Activated naive CD4-positive, alpha-beta T cell treated with anti-CD3 and anti-CD28 coated beads, Interleukin-2, amount 50 U/mL, for 24 hours (primary cell): ENCODE results near the gene GNA12.

Experiments
- H3K27ac Mint-ChIP-seq: one replicate; pipeline ENCODE4 v1.8.0; 2021; ENCODE audit warnings: mild to moderate bottlenecking, mixed read lengths
- H3K27me3 Mint-ChIP-seq: one replicate; pipeline ENCODE4 v1.8.0; 2021; ENCODE audit warnings: mixed read lengths
- H3K36me3 Mint-ChIP-seq: one replicate; pipeline ENCODE4 v1.8.0; 2021; ENCODE audit warnings: mixed read lengths
- H3K4me1 Mint-ChIP-seq: one replicate; pipeline ENCODE4 v1.8.0; 2021; ENCODE audit warnings: mixed read lengths
- H3K4me3 Mint-ChIP-seq: one replicate; pipeline ENCODE4 v1.8.0; 2021; ENCODE audit warnings: mild to moderate bottlenecking, mixed read lengths
- H3K9me3 Mint-ChIP-seq: one replicate; pipeline ENCODE4 v1.8.0; 2021; ENCODE audit warnings: mixed read lengths

Gene GNA12

DNA sequence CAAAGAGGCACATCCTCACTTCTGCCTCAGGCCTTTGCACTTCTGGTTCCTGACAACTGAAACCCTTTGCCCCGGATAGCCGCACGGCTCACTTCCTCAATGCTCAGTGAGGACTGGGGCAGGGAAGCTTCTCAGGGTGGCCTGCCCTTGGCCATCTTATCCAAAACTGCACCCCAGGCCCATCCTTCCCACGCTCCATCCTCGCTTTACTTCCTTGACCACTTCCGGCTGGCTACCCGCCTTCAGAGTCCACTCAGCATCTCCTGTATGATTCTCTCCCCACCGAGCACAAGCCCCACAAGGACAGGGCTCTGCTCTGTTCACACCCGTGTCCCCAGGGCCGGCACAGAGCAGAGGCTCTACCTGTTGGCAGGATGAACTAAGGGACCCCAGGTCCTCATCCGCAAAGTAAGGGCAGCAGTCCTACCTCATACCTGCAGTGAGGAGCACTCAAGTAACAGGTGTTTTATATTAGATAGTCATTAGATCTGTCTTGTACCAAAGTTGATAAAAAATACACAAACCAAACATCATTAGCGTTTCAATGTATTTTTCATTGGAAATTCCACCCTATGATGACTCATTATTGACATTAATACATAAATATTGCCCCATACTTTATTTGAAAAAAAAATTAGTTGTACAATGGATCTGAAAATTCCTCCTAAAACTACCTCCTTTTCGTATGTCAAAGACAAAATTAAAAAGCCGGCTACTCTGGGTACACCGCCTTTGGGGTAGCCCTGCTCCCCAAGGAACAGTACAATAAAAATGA is 35.0 kb downstream of the GNA12 start:
- no peak overlapping the region for H3K27ac Mint-ChIP-seq
- H3K36me3 Mint-ChIP-seq, result peaks cover 7% of the 10 kb centered on the region
- no peak overlapping the region for H3K4me3 Mint-ChIP-seq
- H3K9me3 Mint-ChIP-seq, result no peaks in the 10 kb centered on the region
- H3K4me1 Mint-ChIP-seq, result peaks cover 30% of the 10 kb centered on the region
- no peaks in the 10 kb centered on the region for H3K27me3 Mint-ChIP-seq

DNA sequence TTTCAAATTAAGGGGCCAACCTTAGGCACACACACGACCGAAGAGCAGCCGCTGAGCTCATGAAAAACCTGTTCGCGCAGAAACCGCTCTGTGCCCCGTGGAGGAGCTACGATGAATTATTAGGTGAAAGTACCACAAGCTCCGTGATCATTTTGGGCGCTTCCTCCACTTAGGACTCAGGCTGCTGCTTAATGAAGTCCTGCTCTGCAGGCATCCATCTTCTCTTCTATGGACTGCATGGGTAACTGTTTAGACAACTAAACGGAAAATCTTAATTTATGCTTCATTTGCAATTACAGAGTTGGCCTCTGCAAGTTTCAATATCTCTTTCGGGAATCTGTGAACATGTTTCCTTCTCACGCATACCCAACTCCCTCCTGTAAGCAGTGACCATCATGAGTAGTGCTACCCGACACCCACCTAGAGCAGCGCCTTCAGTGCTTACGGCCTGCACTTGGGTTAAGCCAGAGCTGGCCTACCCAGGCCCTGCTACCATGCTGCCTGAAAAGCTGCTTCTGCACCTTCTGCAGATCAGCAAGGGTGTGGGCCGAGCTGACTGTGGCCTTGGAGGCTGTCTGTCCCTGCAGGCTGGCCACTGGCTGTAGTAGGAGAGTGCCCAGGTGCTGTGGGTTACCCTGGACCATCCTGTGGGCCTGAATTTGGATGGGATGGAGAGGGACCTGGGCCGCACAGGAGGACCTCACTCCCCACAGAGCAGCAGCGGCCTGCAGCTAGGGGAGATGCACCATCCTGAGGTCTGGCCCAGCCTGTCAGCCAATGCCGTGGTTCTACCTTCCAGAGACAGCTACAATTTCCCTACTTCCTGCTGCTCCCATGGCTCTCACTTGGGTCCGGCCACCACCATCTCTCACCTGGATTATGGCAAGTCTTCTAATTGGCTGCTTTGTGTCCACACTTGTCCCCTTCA is 36.0 kb downstream of the GNA12 start:
- Mint-ChIP-seq H3K27me3 (no peaks in the 10 kb centered on the region), H3K36me3 (peaks cover 5% of the 10 kb centered on the region), H3K9me3 (no peaks in the 10 kb centered on the region), H3K4me1 (peaks cover 34% of the 10 kb centered on the region), H3K4me3 (no peak overlapping the region), H3K27ac (no peak overlapping the region)

GRCh38 chr7:2807460-2807844 is 36.7 kb downstream of the GNA12 start:
- H3K4me1 Mint-ChIP-seq, result peaks cover 41% of the 10 kb centered on the region
- H3K9me3 Mint-ChIP-seq, result no peaks in the 10 kb centered on the region
- no peaks in the 10 kb centered on the region for H3K27me3 Mint-ChIP-seq
- no peak overlapping the region for H3K4me3 Mint-ChIP-seq
- H3K36me3 Mint-ChIP-seq, result peaks cover 5% of the 10 kb centered on the region
- H3K27ac Mint-ChIP-seq, result no peak overlapping the region

DNA sequence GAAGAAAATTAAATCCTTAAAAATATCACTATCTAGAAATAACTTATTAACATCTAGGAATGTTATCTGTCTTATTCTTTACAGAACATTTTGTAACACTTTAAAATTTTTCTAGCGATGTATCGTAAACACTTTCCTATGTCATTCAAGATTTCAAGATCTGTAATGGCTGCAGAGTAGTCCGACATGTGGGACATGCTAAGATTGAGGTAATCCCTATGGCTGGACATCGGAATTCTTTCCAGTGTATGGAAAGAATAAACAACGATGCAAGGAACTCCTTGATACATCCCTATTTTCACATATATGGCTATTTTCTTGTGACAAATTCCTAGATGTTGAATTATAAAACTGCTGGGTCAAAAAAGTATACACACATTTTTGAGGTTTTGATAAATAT is 37.5 kb downstream of the GNA12 start:
- Mint-ChIP-seq H3K4me3 (no peak overlapping the region), H3K27ac (no peak overlapping the region), H3K4me1 (peaks cover 50% of the 10 kb centered on the region), H3K9me3 (no peaks in the 10 kb centered on the region), H3K27me3 (no peaks in the 10 kb centered on the region), H3K36me3 (peaks cover 5% of the 10 kb centered on the region)

DNA sequence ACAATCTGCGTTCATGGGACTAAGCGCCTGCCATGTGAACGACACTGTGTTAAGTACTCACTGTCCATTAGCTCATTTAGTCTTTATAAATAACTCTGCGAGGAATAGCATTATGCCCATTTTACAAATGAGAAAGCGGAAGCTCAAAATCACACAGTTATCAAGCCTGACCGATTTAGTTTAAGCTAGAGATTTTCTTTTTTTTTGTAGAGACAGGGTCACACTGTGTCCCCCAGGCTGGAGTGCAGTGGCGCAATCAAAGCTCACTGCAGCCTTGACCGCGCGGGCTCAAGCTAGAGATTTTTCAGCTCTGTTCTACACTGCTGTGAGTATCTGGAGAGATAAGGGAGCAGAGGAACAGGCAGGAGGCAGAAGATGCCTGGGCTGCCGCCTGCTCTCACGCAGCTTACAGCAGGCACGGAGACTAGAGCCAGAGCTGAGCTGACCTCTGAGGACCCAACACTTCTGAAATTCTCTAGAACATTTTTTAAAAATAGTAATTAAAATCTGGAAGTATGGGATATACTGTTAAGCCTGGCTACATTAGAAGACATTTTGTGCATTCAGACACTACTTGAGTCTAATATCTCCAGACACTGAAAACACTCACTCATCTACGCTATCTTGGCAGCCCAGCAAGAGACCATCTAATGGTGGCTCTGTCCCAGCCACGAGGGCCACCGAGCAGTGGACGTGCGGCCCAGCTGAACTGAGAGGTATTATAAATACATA is 38.7 kb downstream of the GNA12 start:
- Mint-ChIP-seq H3K36me3 (peaks cover 5% of the 10 kb centered on the region), H3K27me3 (no peaks in the 10 kb centered on the region), H3K4me3 (no peak overlapping the region), H3K27ac (no peak overlapping the region), H3K9me3 (no peaks in the 10 kb centered on the region), H3K4me1 (peaks cover 54% of the 10 kb centered on the region)

- Mint-ChIP-seq H3K36me3 (peaks cover 5% of the 10 kb centered on the region), H3K27ac (no peak overlapping the region), H3K27me3 (no peaks in the 10 kb centered on the region), H3K4me1 (peaks cover 60% of the 10 kb centered on the region), H3K9me3 (no peaks in the 10 kb centered on the region), H3K4me3 (no peak overlapping the region)
Measured at GRCh38 chr7:2804227-2804763, 39.8 kb downstream of the GNA12 start.

DNA sequence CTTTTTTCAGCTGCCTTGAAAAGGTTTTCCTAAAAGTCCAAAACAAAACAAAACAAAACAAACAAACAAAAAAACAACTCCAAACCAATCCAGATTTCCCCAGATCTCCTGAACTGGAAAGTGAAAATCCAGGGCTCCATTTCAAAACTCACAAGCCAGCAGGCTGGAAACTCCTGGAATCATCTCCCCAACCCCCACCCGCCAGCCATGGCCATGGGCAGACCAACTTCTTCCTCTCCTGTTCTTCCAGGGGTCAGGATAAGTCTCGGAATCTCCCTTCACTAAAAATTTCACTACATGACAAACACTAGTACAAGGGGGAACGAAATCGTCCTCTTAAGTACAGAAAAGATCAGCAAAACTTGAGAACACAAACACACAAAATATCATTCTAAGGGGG is 40.4 kb downstream of the GNA12 start:
- no peaks in the 10 kb centered on the region for H3K9me3 Mint-ChIP-seq
- H3K36me3 Mint-ChIP-seq, result peaks cover 4% of the 10 kb centered on the region
- no peak overlapping the region for H3K27ac Mint-ChIP-seq
- no peak overlapping the region for H3K4me3 Mint-ChIP-seq
- H3K4me1 Mint-ChIP-seq, result peaks cover 60% of the 10 kb centered on the region
- H3K27me3 Mint-ChIP-seq, result no peaks in the 10 kb centered on the region

- no peaks in the 10 kb centered on the region for H3K9me3 Mint-ChIP-seq
- no peaks in the 10 kb centered on the region for H3K27me3 Mint-ChIP-seq
- H3K4me3 Mint-ChIP-seq, result no peak overlapping the region
- H3K36me3 Mint-ChIP-seq, result peaks cover 4% of the 10 kb centered on the region
- H3K27ac Mint-ChIP-seq, result no peak overlapping the region
- H3K4me1 Mint-ChIP-seq, result peaks cover 59% of the 10 kb centered on the region
Measured at GRCh38 chr7:2803342-2803692, 40.8 kb downstream of the GNA12 start.

- Mint-ChIP-seq H3K4me3 (no peak overlapping the region), H3K9me3 (no peaks in the 10 kb centered on the region), H3K27me3 (no peaks in the 10 kb centered on the region), H3K27ac (no peak overlapping the region), H3K36me3 (peaks cover 4% of the 10 kb centered on the region), H3K4me1 (peaks cover 65% of the 10 kb centered on the region)
Measured at GRCh38 chr7:2802504-2803341, 41.4 kb downstream of the GNA12 start.

GRCh38 chr7:2802101-2802500 is 42.0 kb downstream of the GNA12 start:
- Mint-ChIP-seq H3K4me3 (no peak overlapping the region), H3K27ac (no peak overlapping the region), H3K9me3 (no peaks in the 10 kb centered on the region), H3K27me3 (no peaks in the 10 kb centered on the region), H3K36me3 (peaks cover 4% of the 10 kb centered on the region), H3K4me1 (peaks cover 68% of the 10 kb centered on the region)

GRCh38 chr7:2800931-2801688 is 43.0 kb downstream of the GNA12 start:
- Mint-ChIP-seq H3K27me3 (no peaks in the 10 kb centered on the region), H3K36me3 (peaks cover 4% of the 10 kb centered on the region), H3K9me3 (no peaks in the 10 kb centered on the region), H3K27ac (no peak overlapping the region), H3K4me3 (no peak overlapping the region), H3K4me1 (peaks cover 68% of the 10 kb centered on the region)

DNA sequence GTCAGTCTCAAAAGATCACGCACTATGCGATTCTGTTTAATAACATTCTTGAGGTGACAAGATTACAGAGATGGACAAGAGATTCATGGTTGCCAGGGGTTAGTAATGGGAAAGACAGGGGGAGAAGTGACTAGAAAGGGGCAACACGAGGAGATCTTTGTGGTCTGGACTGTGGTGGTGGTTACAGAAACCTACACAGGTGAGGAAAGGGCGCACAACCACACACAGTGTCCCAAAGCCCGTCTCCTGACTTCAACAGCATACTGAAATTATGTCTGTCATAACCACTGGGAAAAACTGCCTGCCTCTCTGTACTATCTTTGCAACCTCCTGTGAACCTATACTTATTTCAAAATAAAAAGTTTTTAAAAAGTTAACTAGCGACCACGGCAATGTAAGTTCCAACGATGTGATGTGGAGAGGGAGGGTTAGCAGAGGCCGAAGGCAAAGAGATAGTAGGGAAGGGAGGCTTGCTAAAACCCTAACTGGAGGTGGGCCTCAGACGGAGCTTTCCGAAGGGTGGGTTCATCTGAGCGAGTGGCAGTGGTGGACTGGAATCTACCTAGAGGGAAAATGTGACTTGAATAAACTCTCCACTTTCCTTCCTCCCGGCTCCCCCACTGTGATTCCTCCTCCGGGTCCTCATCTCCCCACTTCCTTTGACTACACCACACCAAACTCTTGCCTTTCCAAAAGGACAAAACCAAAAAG is 43.7 kb downstream of the GNA12 start:
- H3K27ac Mint-ChIP-seq, result no peak overlapping the region
- H3K36me3 Mint-ChIP-seq, result peaks cover 4% of the 10 kb centered on the region
- H3K4me3 Mint-ChIP-seq, result no peak overlapping the region
- H3K4me1 Mint-ChIP-seq, result peaks cover 66% of the 10 kb centered on the region
- no peaks in the 10 kb centered on the region for H3K27me3 Mint-ChIP-seq
- H3K9me3 Mint-ChIP-seq, result no peaks in the 10 kb centered on the region

- Mint-ChIP-seq H3K36me3 (peaks cover 5% of the 10 kb centered on the region), H3K4me1 (peaks cover 63% of the 10 kb centered on the region), H3K27me3 (no peaks in the 10 kb centered on the region), H3K27ac (no peak overlapping the region), H3K9me3 (no peaks in the 10 kb centered on the region), H3K4me3 (no peak overlapping the region)
Measured at GRCh38 chr7:2799253-2799652, 44.9 kb downstream of the GNA12 start.

DNA sequence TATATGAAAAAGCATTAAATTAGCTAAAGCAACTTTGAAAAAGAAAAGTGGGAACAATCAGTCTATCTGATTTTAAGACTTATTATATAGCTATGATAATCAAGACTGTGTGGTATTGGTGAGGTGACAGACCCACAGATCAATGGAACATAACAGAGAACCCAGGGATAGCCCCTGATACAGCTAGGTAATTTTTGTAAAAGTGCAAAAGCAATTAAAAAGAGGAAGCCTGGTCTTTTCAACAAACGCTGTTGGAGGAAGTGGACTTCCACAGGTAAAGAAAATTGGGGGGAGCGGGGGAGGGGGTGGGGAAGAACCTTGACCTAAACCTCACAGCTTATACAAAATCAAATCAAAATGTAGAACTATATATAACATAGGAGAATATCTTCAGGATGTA is 45.4 kb downstream of the GNA12 start:
- peaks cover 9% of the 10 kb centered on the region for H3K36me3 Mint-ChIP-seq
- H3K9me3 Mint-ChIP-seq, result no peaks in the 10 kb centered on the region
- peaks cover 57% of the 10 kb centered on the region for H3K4me1 Mint-ChIP-seq
- H3K27me3 Mint-ChIP-seq, result no peaks in the 10 kb centered on the region
- H3K27ac Mint-ChIP-seq, result no peak overlapping the region
- H3K4me3 Mint-ChIP-seq, result no peak overlapping the region
